HepG2 (cell line): ENCODE data around the gene TBC1D14. TPM values are rescaled to one million over a fixed set of nuclear protein-coding genes. Genes with fewer than 3 reads are reported as not detected.

ENCODE experiments used
- CEBPZ ChIP-seq: IDR thresholded peaks from 2 replicates; pipeline ENCODE4 v1.6.1; 2012; ENCODE audit warnings: low read length, improper control_type of control experiment
- DMTF1 ChIP-seq: sonication (generic); formaldehyde crosslinking; IDR thresholded peaks from 2 replicates; pipeline ENCODE4 v1.4.0; 2020; ENCODE audit warnings: mild to moderate bottlenecking, missing genetic modification reagents
- GZF1 ChIP-seq: sonication (generic); formaldehyde crosslinking; IDR thresholded peaks from 2 replicates; pipeline ENCODE4 v1.5.1; 2020; ENCODE audit warnings: mild to moderate bottlenecking, missing genetic modification reagents
- HIVEP1 ChIP-seq: sonication (generic); formaldehyde crosslinking; IDR thresholded peaks from 2 replicates; pipeline ENCODE4 v1.4.0; 2020; ENCODE audit warnings: mild to moderate bottlenecking, missing genetic modification reagents
- HMG20A ChIP-seq: IDR thresholded peaks from 2 replicates; pipeline ENCODE4 v1.6.1; 2016; ENCODE audit warnings: borderline replicate concordance
- HNRNPH1 ChIP-seq: fragments of 200-400 bp; formaldehyde crosslinking; optimal IDR thresholded peaks from 2 replicates; pipeline ENCODE3; 2017; ENCODE audit warnings: mild to moderate bottlenecking, low read depth, low read length
- KDM4B ChIP-seq: sonication (generic); formaldehyde crosslinking; IDR thresholded peaks from 2 replicates; pipeline ENCODE4 v1.4.0; 2020; ENCODE audit warnings: missing genetic modification reagents
- MLLT10 ChIP-seq: sonication (generic); formaldehyde crosslinking; IDR thresholded peaks from 2 replicates; pipeline ENCODE4 v1.4.0; 2020; ENCODE audit warnings: missing genetic modification reagents
- MYC ChIP-seq: sonication (generic); formaldehyde crosslinking; IDR thresholded peaks from 2 replicates; pipeline ENCODE4 v1.9.0; 2021; ENCODE audit warnings: missing genetic modification reagents, borderline replicate concordance
- MYNN ChIP-seq: sonication (generic); formaldehyde crosslinking; IDR thresholded peaks from 2 replicates; pipeline ENCODE4 v1.4.0; 2020; ENCODE audit warnings: mild to moderate bottlenecking, low read depth, missing genetic modification reagents
- NR2F6 ChIP-seq, 2 experiments: IDR thresholded peaks; 2 replicates each; pipeline ENCODE4 v1.6.1; 2016; ENCODE audit warnings: antibody characterized with exemption in 1 of 2, mild to moderate bottlenecking in 1 of 2
- THAP8 ChIP-seq: sonication (generic); formaldehyde crosslinking; IDR thresholded peaks from 2 replicates; pipeline ENCODE4 v1.5.1; 2020; ENCODE audit warnings: missing genetic modification reagents, mild to moderate bottlenecking, borderline replicate concordance
- U2AF2 ChIP-seq: fragments of 200-400 bp; formaldehyde crosslinking; IDR thresholded peaks from 2 replicates; pipeline ENCODE4 v1.6.1; 2017; ENCODE audit warnings: low read depth, mild to moderate bottlenecking, low read length
- ZC3H4 ChIP-seq: sonication (generic); formaldehyde crosslinking; IDR thresholded peaks from 2 replicates; pipeline ENCODE4 v1.4.0; 2020; ENCODE audit warnings: missing genetic modification reagents, borderline replicate concordance
- ZFP36 ChIP-seq: fragments of 150-350 bp; IDR thresholded peaks from 2 replicates; pipeline ENCODE4 v1.6.1; 2018; ENCODE audit warnings: borderline replicate concordance, low read length, low read depth; ENCODE audit not compliant: partially characterized antibody
- ZIK1 ChIP-seq: sonication (generic); formaldehyde crosslinking; IDR thresholded peaks from 2 replicates; pipeline ENCODE4 v1.5.0; 2020; ENCODE audit warnings: mild to moderate bottlenecking, low read depth, missing genetic modification reagents, borderline replicate concordance
- ZKSCAN1 ChIP-seq: fragments of 150-350 bp; IDR thresholded peaks from 2 replicates; pipeline ENCODE4 v1.6.1; 2014; ENCODE audit warnings: low read length
- ZNF468 ChIP-seq: sonication (generic); formaldehyde crosslinking; IDR thresholded peaks from 2 replicates; pipeline ENCODE4 v1.8.0; 2022; ENCODE audit warnings: mild to moderate bottlenecking, moderate library complexity, missing genetic modification reagents
- ZNF512 ChIP-seq: sonication (generic); formaldehyde crosslinking; IDR thresholded peaks from 2 replicates; pipeline ENCODE4 v1.4.0; 2020; ENCODE audit warnings: mild to moderate bottlenecking, missing genetic modification reagents
- ZNF569 ChIP-seq: sonication (generic); formaldehyde crosslinking; IDR thresholded peaks from 2 replicates; pipeline ENCODE4 v1.5.0; 2020; ENCODE audit warnings: mild to moderate bottlenecking, missing genetic modification reagents, moderate library complexity, borderline replicate concordance
- ZNF776 ChIP-seq: sonication (generic); formaldehyde crosslinking; IDR thresholded peaks from 2 replicates; pipeline ENCODE4 v1.4.0; 2020; ENCODE audit warnings: mild to moderate bottlenecking, missing genetic modification reagents
- ZNF777 ChIP-seq: sonication (generic); formaldehyde crosslinking; IDR thresholded peaks from 2 replicates; pipeline ENCODE4 v1.4.0; 2020; ENCODE audit warnings: missing genetic modification reagents
- ZNF891 ChIP-seq: sonication (generic); formaldehyde crosslinking; IDR thresholded peaks from 2 replicates; pipeline ENCODE4 v1.5.0; 2020; ENCODE audit warnings: mild to moderate bottlenecking, missing genetic modification reagents
- polyA plus RNA-seq, 8 experiments: library from polyadenylated mRNA; depleted of rRNA in 3 of 8; stranded (reverse) in 7 of 8; unstranded in 1 of 8; fragments of >200 nt; fragmentation: Illumina TruSeq in 4 of 8; extraction: Trizol in 4 of 8; gene quantifications; 2 replicates each; pipeline versions ENCODE4 v1.2.1 to v1.2.3, GENCODE V29; 2011 to 2016; ENCODE audit warnings: low read depth in 4 of 8, missing spikeins in 1 of 8, mixed read lengths in 1 of 8; ENCODE audit not compliant: insufficient read depth in 1 of 8
- total RNA-seq, 5 experiments: library from RNA; depleted of rRNA; stranded (reverse); fragments of >200 nt; fragmentation: Illumina TruSeq; extraction: Trizol; gene quantifications; 2 replicates each; pipeline ENCODE4 v1.2.3, GENCODE V29; 2016; ENCODE audit warnings: low read depth in 1 of 5

The TBC1D14 gene
- total and polyA plus RNA-seq, 2 of the 13 experiments (the other 11 are each of a cell fraction or from before 2014, with no cell fraction given): 29.5 to 46.5 TPM

GRCh38 chr4:6926681-6927478, 17.3 kb downstream of the TBC1D14 start (continued):
- TF ChIP-seq CEBPZ: no peak
- TF ChIP-seq ZNF891 (CRISPR knock-in tag): no peak
- TF ChIP-seq ZNF776: no peak
- TF ChIP-seq KDM4B (CRISPR knock-in tag): no peak
- TF ChIP-seq DMTF1 (CRISPR knock-in tag): no peak
- no peak for TF ChIP-seq MLLT10 (CRISPR knock-in tag)
- no peak for TF ChIP-seq ZFP36
- TF ChIP-seq ZNF468: no peak
- TF ChIP-seq ZIK1: no peak
- no peak; the same call in 1 of the 2 replicates for TF ChIP-seq MYC
- TF ChIP-seq HIVEP1 (CRISPR knock-in tag): no peak
- no peak for TF ChIP-seq GZF1
- no peak for TF ChIP-seq ZC3H4 (CRISPR knock-in tag)
- TF ChIP-seq HNRNPH1: no peak
- TF ChIP-seq ZKSCAN1: no peak
- TF ChIP-seq U2AF2: no peak
- TF ChIP-seq ZNF512: no peak
- no peak for TF ChIP-seq ZNF569 (CRISPR knock-in tag)
- TF ChIP-seq MYNN (CRISPR knock-in tag): no peak
- no peak; the same call in 1 of the 2 replicates for TF ChIP-seq HMG20A (CRISPR knock-in tag)
- peak; percentile 38; the same call in 1 of the 2 replicates for TF ChIP-seq NR2F6 (IDR thresholded peaks at IDR 0.05)
- peak; percentile 48; the same call in 1 of the 2 replicates for TF ChIP-seq NR2F6 (CRISPR knock-in tag; IDR thresholded peaks at IDR 0.05)
- TF ChIP-seq THAP8 (CRISPR knock-in tag): no peak
- no peak for TF ChIP-seq ZNF777 (CRISPR knock-in tag)
